K562 (cell line): ENCODE data around the gene ACSL6. TPM values are rescaled to one million over a fixed set of nuclear protein-coding genes. Genes with fewer than 3 reads are reported as not detected.

Experiments
- ELF1 ChIP-seq: fragments of 200-800 bp; sonication (Bioruptor generic); IDR thresholded peaks from 2 replicates; pipeline ENCODE4 v1.6.1; 2016; ENCODE audit warnings: missing genetic modification characterization, missing compliant biosample characterization
- ZFP1 ChIP-seq: fragments of 450-650 bp; formaldehyde crosslinking; IDR thresholded peaks from 2 replicates; pipeline ENCODE4 v1.4.0; 2020; ENCODE audit warnings: mild to moderate bottlenecking, mixed read lengths
- ZNF12 ChIP-seq: sonication (generic); formaldehyde crosslinking; IDR thresholded peaks from 2 replicates; pipeline ENCODE4 v1.4.0; 2020; ENCODE audit warnings: mild to moderate bottlenecking, missing genetic modification reagents
- polyA plus RNA-seq, 8 experiments: library from polyadenylated mRNA; depleted of rRNA in 4 of 8; stranded (reverse) in 5 of 8; unstranded in 3 of 8; fragments of >200 nt; fragmentation: Nextera tagmentation in 2 of 8; fragmentation: Illumina TruSeq in 1 of 8; extraction: Ambion mirVana in 2 of 8; extraction: Trizol in 1 of 8; gene quantifications; 2 replicates each; pipeline versions ENCODE4 v1.2.1 to v1.2.3, GENCODE V29; 2011 to 2014; ENCODE audit warnings: inconsistent platforms in 1 of 8, missing spikeins in 1 of 8
- total RNA-seq, 7 experiments: library from RNA; depleted of rRNA in 6 of 7; stranded (reverse); fragments of >200 nt in 6 of 7; fragmentation: Illumina TruSeq in 2 of 7; extraction: Trizol in 2 of 7; gene quantifications; 2 replicates each; pipeline versions ENCODE4 v1.2.1 to v1.2.3, GENCODE V29; 2011 to 2021; ENCODE audit warnings: low replicate concordance in 1 of 7
- TF ChIP-seq, protein P1 (sequence below): fragments of 250-450 bp; sonication (Bioruptor Pico); IDR thresholded peaks from 2 replicates; pipeline ENCODE4 v1.4.0; 2020
- TF ChIP-seq, protein P2 (sequence below): sonication (generic); formaldehyde crosslinking; IDR thresholded peaks from 2 replicates; pipeline ENCODE4 v1.8.1; 2022; ENCODE audit warnings: missing genetic modification reagents

ACSL6 gene
- total and polyA plus RNA-seq, 9 of the 15 experiments (the other 6 are each of a cell fraction or from before 2014, with no cell fraction given): 0.50 to 1.5 (median 0.69) TPM

GRCh38 chr5:132054031-132054696, 42.7 kb upstream of the ACSL6 start (continued):
- TF ChIP-seq, protein P1, sequence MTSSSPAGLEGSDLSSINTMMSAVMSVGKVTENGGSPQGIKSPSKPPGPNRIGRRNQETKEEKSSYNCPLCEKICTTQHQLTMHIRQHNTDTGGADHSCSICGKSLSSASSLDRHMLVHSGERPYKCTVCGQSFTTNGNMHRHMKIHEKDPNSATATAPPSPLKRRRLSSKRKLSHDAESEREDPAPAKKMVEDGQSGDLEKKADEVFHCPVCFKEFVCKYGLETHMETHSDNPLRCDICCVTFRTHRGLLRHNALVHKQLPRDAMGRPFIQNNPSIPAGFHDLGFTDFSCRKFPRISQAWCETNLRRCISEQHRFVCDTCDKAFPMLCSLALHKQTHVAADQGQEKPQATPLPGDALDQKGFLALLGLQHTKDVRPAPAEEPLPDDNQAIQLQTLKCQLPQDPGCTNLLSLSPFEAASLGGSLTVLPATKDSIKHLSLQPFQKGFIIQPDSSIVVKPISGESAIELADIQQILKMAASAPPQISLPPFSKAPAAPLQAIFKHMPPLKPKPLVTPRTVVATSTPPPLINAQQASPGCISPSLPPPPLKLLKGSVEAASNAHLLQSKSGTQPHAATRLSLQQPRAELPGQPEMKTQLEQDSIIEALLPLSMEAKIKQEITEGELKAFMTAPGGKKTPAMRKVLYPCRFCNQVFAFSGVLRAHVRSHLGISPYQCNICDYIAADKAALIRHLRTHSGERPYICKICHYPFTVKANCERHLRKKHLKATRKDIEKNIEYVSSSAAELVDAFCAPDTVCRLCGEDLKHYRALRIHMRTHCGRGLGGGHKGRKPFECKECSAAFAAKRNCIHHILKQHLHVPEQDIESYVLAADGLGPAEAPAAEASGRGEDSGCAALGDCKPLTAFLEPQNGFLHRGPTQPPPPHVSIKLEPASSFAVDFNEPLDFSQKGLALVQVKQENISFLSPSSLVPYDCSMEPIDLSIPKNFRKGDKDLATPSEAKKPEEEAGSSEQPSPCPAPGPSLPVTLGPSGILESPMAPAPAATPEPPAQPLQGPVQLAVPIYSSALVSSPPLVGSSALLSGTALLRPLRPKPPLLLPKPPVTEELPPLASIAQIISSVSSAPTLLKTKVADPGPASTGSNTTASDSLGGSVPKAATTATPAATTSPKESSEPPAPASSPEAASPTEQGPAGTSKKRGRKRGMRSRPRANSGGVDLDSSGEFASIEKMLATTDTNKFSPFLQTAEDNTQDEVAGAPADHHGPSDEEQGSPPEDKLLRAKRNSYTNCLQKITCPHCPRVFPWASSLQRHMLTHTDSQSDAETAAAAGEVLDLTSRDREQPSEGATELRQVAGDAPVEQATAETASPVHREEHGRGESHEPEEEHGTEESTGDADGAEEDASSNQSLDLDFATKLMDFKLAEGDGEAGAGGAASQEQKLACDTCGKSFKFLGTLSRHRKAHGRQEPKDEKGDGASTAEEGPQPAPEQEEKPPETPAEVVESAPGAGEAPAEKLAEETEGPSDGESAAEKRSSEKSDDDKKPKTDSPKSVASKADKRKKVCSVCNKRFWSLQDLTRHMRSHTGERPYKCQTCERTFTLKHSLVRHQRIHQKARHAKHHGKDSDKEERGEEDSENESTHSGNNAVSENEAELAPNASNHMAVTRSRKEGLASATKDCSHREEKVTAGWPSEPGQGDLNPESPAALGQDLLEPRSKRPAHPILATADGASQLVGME: no peak
- TF ChIP-seq ZFP1 (CRISPR knock-in tag): no peak
- no peak for TF ChIP-seq ELF1 (tag)
- no peak for TF ChIP-seq ZNF12 (CRISPR knock-in tag)
- TF ChIP-seq, protein P2, sequence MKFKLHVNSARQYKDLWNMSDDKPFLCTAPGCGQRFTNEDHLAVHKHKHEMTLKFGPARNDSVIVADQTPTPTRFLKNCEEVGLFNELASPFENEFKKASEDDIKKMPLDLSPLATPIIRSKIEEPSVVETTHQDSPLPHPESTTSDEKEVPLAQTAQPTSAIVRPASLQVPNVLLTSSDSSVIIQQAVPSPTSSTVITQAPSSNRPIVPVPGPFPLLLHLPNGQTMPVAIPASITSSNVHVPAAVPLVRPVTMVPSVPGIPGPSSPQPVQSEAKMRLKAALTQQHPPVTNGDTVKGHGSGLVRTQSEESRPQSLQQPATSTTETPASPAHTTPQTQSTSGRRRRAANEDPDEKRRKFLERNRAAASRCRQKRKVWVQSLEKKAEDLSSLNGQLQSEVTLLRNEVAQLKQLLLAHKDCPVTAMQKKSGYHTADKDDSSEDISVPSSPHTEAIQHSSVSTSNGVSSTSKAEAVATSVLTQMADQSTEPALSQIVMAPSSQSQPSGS: no peak
